Embryonic facial prominence (tissue), 1 donor: ENCODE measurements around the gene OLA1.
A peak's percentile ranks its signal among the peaks of the same experiment; 100 is the strongest.

Experiments used
- DNase-seq: peaks from one replicate; pipeline ENCODE4 v3.0.0-alpha.2; 2016; ENCODE audit errors: extremely low spot score

The OLA1 gene

DNA sequence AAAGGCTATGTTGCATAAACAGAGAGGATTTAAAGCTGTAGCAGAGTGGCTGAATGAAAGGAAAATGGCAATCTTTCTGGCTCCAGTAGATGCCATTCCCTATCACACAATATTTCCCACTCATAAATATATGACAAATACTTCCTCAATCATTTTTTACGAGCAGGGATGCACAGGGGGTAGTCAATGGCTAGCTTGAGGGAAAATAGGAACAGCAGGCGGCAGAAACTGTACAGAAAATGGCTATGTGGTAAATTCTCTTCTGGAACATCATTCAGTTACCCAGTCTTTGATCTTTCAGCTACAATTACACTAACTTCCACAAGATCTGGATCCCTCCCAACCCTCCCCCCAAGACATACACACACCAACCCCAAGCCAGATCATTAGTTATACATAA, 127.2 kb downstream of the OLA1 start:
- no peak for DNase-seq

GRCh38 chr2:174120346-174120745, 128.0 kb downstream of the OLA1 start:
- DNase-seq = no peak

GRCh38 chr2:174117951-174118930, 130.1 kb downstream of the OLA1 start:
- no peak for DNase-seq

DNA sequence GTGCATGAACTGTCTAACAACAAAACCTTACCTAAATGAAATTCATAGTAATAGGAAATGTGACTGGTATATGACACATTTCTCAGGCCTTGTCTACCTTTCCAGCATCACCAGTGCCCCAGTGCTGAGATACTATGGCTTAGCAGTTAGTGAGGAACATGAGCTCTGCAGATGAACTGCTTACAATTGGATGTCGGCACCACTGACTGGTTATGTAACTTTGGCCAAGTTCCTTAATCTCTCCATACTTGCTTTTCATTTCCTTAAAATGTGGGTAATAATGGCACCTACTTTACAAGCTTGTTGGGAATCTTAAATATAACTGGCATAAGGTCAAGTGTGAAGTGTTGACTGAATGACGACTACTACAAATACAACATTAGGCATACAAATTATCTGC, 136.3 kb downstream of the OLA1 start:
- no peak for DNase-seq

DNA sequence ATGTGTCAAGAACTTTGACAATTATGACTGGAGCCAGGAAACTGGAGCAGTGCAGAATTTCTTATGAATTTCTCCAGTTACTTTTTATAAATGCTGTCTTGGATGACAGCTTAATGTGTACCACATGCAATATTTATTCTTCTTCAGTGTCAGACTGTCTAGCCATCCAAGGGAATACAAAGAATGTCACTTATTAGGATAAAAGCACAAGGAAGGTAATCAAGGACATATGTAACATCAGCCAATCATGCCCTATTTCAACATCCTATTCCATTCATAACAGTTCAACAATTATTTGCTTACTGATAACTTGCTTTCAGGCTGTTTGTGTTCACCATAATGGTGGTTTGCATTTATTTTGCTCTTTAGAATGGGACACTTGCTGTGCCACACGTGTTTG, 139.8 kb downstream of the OLA1 start:
- peak; percentile 39 for DNase-seq

GRCh38 chr2:174106736-174107135, 141.6 kb downstream of the OLA1 start:
- no peak for DNase-seq

- no peak for DNase-seq
Observed at GRCh38 chr2:174094542-174094941, 153.8 kb downstream of the OLA1 start.

DNA sequence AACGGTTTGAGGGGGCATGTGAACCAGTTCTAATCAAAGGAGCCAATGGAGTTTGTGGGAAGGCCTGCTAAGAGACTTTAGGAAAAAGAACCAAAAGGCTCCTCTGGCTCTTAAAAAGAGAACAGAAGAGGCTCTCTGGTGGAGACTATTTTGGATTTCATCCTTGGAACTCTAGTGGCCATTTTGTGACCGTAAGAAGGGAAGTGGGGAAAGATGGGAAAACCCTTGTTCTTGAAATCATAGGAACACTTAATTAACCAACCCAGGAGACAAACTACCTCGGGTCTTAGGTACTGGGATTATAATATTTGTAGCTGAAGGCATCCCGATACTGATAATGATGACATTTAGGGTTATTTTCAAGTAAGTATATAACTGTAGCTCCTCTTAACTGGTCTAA, 157.9 kb downstream of the OLA1 start:
- DNase-seq = no peak

GRCh38 chr2:174088706-174089460, 159.4 kb downstream of the OLA1 start:
- no peak for DNase-seq

DNA sequence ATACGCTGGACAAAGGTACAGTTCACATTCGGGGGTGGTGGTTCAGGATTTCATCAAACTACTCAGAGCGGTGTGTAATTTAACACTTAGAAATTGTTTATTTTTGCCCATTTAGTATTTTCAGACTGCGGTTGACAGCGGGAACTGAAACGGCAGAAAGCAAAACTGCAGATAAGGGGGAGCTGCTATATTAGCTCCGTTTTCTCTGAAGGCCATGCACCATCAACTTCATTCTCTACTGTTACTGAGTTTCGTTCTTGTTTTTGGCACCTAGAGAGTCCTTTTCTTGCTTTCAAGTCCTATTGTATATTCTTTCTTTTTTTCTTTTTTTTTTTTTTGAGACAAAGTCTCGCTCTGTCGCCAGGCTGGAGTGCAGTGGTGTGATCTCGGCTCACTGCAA, 161.6 kb downstream of the OLA1 start:
- no peak for DNase-seq

- DNase-seq = no peak
Observed at GRCh38 chr2:174085781-174086180, 162.6 kb downstream of the OLA1 start.

- DNase-seq = no peak
Observed at GRCh38 chr2:174083843-174084458, 164.4 kb downstream of the OLA1 start.

DNA sequence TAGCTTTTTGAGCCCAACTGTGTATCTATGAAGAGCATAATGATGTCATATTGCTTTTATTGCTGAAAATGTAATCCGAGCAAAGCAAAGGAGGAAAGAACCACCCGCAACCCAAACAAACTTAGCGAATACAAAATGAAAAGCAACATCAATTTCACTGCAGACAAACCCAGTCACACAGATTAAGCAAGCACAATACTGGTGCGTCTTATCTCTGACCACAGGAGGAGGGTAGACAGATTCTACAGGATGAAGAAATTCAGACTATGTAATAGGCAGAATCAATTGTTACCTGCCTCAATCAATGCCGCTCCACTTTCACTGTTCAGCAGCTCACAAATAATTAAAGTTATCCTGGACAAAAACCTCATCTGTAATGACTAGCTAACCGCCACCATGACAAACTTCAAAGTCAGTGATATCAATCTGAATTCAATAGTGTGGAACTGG, 167.6 kb downstream of the OLA1 start:
- no peak for DNase-seq

GRCh38 chr2:174078275-174078674, 170.1 kb downstream of the OLA1 start:
- no peak for DNase-seq

DNA sequence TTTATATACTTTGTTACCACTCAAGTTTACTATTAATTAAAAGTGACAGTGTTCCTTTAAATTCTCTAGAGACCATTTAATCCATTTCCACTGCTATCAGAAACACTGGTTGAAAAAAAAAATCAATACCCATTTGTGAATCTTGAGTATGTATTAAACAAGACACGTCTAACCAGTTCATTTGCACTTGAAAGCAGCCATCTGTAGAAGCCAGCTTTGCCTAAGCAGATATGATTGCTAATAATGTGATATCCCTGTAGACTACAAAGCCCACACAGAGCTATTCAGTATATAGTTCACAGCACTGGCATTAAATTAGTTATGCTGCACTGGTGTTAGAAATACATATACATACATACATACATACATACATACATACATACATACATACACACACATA, 171.4 kb downstream of the OLA1 start:
- no peak for DNase-seq

GRCh38 chr2:174076040-174076439, 172.3 kb downstream of the OLA1 start:
- DNase-seq = no peak

GRCh38 chr2:174074831-174075230, 173.5 kb downstream of the OLA1 start:
- DNase-seq = no peak

DNA sequence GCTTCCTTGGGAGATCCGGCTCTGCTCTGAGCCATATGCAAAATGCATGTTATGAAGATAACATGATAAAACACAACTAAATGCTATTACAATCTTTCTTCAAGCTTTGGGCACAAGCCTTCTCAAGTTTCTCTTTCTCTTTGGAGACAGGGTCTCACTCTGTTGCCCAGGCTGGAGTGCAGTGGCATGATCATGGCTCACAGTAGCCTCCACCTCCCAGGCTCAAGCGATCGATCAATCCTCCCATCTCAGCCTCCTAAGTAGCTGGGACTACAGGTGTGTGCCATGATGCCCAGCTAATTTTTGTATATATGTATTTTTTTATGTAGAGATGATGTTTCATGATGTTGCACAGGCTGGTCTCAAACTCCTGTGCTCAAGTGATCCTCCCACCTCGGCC, 175.5 kb downstream of the OLA1 start:
- DNase-seq = no peak

GRCh38 chr2:174072069-174072468, 176.3 kb downstream of the OLA1 start:
- DNase-seq = no peak

- no peak for DNase-seq
Observed at GRCh38 chr2:174071321-174071720, 177.0 kb downstream of the OLA1 start.

GRCh38 chr2:174070281-174070680, 178.1 kb downstream of the OLA1 start:
- DNase-seq = no peak

GRCh38 chr2:174067815-174068214, 180.5 kb downstream of the OLA1 start:
- no peak for DNase-seq
